SK-N-SH treated with all-trans-retinoic acid at 6 μM for 48 hours (cell line): Measurements from ENCODE around the gene CAPN11.

ENCODE experiments used
- CSRNP3 ChIP-seq: fragments of 250-450 bp; sonication (Bioruptor Pico); IDR thresholded peaks from 2 replicates; pipeline ENCODE4 v1.5.1; 2021; ENCODE audit warnings: mild to moderate bottlenecking, moderate library complexity
- GLIS3 ChIP-seq: fragments of 250-450 bp; sonication (Bioruptor Pico); IDR thresholded peaks from 2 replicates; pipeline ENCODE4 v1.5.0; 2020; ENCODE audit warnings: mild to moderate bottlenecking, moderate library complexity
- RARB ChIP-seq: fragments of 250-450 bp; sonication (Bioruptor Pico); IDR thresholded peaks from 2 replicates; pipeline ENCODE4 v1.8.0; 2021; ENCODE audit warnings: mild to moderate bottlenecking, moderate library complexity
- SNAI2 ChIP-seq: fragments of 250-450 bp; sonication (Bioruptor Pico); IDR thresholded peaks from 2 replicates; pipeline ENCODE4 v1.5.0; 2020; ENCODE audit warnings: mild to moderate bottlenecking, moderate library complexity
- TCF4 ChIP-seq: fragments of 250-450 bp; sonication (Bioruptor Pico); IDR thresholded peaks from 2 replicates; pipeline ENCODE4 v1.8.0; 2021; ENCODE audit warnings: mild to moderate bottlenecking, moderate library complexity, borderline replicate concordance
- ZC3H10 ChIP-seq: fragments of 250-450 bp; sonication (Bioruptor Pico); IDR thresholded peaks from 2 replicates; pipeline ENCODE4 v1.5.1; 2021; ENCODE audit warnings: mild to moderate bottlenecking, moderate library complexity
- ZFP3 ChIP-seq: fragments of 250-450 bp; sonication (Bioruptor Pico); IDR thresholded peaks from 2 replicates; pipeline ENCODE4 v1.5.0; 2020; ENCODE audit warnings: mild to moderate bottlenecking, moderate library complexity
- ZNF565 ChIP-seq: fragments of 450-650 bp; formaldehyde crosslinking; conservative IDR thresholded peaks from 2 replicates; pipeline ENCODE4 v1.5.0; 2020; ENCODE audit warnings: low read depth, mild to moderate bottlenecking, moderate library complexity
- TF ChIP-seq, protein P1 (sequence below): fragments of 250-450 bp; sonication (Bioruptor Pico); IDR thresholded peaks from 2 replicates; pipeline ENCODE4 v1.8.0; 2020; ENCODE audit warnings: mild to moderate bottlenecking, moderate library complexity, borderline replicate concordance
- TF ChIP-seq, protein P2 (sequence below): fragments of 250-450 bp; sonication (Bioruptor Pico); IDR thresholded peaks from 2 replicates; pipeline ENCODE4 v1.5.1; 2020; ENCODE audit warnings: low read depth, mild to moderate bottlenecking, moderate library complexity

DNA sequence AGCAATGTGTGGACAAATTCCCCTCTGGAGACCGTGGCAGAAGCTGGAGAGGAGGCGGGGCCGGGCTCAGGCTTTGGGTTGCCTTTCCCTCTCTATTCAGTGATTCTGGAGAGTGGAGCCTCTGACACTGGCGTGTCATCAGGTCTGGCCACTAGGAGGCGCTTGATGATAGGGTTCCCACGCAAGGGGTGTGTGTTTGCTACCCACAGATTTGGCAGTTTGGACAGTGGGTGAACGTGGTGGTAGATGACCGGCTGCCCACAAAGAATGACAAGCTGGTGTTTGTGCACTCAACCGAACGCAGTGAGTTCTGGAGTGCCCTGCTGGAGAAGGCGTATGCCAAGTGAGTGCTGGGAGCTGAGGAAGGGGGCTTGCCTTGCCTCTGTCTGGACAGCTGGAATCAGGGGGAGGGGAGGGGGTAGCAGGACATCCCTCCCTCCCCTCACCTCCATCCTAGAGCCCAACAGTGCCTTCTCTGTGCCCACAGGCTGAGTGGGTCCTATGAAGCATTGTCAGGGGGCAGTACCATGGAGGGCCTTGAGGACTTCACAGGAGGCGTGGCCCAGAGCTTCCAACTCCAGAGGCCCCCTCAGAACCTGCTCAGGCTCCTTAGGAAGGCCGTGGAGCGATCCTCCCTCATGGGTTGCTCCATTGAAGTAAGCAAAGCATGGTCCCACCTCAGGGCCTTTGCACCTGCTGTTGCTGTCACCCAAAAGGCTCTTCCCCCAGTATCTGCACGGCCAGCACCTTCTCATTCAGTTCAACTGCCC is 14.3 kb downstream of the CAPN11 start:
- TF ChIP-seq, protein P1, sequence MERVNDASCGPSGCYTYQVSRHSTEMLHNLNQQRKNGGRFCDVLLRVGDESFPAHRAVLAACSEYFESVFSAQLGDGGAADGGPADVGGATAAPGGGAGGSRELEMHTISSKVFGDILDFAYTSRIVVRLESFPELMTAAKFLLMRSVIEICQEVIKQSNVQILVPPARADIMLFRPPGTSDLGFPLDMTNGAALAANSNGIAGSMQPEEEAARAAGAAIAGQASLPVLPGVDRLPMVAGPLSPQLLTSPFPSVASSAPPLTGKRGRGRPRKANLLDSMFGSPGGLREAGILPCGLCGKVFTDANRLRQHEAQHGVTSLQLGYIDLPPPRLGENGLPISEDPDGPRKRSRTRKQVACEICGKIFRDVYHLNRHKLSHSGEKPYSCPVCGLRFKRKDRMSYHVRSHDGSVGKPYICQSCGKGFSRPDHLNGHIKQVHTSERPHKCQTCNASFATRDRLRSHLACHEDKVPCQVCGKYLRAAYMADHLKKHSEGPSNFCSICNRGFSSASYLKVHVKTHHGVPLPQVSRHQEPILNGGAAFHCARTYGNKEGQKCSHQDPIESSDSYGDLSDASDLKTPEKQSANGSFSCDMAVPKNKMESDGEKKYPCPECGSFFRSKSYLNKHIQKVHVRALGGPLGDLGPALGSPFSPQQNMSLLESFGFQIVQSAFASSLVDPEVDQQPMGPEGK: no peak
- TF ChIP-seq SNAI2 (CRISPR knock-in tag) (no peak), RARB (CRISPR knock-in tag) (no peak), GLIS3 (no peak), TCF4 (CRISPR knock-in tag) (no peak), CSRNP3 (no peak), ZFP3 (CRISPR knock-in tag) (no peak), ZC3H10 (no peak), ZNF565 (CRISPR knock-in tag) (no peak)
- TF ChIP-seq, protein P2, sequence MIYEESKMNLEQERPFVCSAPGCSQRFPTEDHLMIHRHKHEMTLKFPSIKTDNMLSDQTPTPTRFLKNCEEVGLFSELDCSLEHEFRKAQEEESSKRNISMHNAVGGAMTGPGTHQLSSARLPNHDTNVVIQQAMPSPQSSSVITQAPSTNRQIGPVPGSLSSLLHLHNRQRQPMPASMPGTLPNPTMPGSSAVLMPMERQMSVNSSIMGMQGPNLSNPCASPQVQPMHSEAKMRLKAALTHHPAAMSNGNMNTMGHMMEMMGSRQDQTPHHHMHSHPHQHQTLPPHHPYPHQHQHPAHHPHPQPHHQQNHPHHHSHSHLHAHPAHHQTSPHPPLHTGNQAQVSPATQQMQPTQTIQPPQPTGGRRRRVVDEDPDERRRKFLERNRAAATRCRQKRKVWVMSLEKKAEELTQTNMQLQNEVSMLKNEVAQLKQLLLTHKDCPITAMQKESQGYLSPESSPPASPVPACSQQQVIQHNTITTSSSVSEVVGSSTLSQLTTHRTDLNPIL (CRISPR knock-in tag): no peak
